Measurements from ENCODE around the gene DOK5.

DOK5 gene

DNA sequence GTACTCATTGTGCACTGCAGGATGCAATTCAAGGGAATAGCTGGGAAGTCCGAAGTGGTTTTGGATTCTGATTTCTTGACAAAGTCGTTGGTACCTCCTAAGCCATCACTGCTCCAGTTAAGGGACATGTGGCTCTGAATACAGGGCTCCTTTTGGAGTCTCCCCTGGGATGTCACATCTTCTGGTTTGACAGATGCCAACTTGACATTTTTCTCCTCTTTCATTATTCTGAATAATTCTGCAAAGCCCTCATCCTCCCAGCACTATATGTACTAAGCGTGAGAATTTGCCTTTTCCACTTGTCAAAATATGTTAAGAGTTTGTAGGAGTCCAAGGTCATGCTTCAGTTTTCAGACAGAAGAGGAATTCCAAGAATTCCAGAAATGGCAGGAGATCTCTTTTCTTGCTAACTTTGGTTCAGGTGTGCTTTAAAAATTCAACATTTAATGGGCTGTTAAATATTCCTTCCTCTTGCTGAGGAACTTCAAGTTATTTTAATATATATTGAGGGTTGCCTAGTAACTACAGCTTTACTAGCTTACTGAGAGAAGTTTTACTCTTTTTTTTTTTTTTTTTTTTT, 38.7 kb downstream of the DOK5 start:
- POLR2A ChIA-PET (ENCODE audit: low non-redundant PET): no interaction called here
- no peak overlapping the region for H3K27ac ChIP-seq
- TF ChIP-seq, protein P1, sequence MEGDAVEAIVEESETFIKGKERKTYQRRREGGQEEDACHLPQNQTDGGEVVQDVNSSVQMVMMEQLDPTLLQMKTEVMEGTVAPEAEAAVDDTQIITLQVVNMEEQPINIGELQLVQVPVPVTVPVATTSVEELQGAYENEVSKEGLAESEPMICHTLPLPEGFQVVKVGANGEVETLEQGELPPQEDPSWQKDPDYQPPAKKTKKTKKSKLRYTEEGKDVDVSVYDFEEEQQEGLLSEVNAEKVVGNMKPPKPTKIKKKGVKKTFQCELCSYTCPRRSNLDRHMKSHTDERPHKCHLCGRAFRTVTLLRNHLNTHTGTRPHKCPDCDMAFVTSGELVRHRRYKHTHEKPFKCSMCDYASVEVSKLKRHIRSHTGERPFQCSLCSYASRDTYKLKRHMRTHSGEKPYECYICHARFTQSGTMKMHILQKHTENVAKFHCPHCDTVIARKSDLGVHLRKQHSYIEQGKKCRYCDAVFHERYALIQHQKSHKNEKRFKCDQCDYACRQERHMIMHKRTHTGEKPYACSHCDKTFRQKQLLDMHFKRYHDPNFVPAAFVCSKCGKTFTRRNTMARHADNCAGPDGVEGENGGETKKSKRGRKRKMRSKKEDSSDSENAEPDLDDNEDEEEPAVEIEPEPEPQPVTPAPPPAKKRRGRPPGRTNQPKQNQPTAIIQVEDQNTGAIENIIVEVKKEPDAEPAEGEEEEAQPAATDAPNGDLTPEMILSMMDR (conservative IDR thresholded peaks at IDR 0.05; ENCODE audit: low read depth): no peak

DNA sequence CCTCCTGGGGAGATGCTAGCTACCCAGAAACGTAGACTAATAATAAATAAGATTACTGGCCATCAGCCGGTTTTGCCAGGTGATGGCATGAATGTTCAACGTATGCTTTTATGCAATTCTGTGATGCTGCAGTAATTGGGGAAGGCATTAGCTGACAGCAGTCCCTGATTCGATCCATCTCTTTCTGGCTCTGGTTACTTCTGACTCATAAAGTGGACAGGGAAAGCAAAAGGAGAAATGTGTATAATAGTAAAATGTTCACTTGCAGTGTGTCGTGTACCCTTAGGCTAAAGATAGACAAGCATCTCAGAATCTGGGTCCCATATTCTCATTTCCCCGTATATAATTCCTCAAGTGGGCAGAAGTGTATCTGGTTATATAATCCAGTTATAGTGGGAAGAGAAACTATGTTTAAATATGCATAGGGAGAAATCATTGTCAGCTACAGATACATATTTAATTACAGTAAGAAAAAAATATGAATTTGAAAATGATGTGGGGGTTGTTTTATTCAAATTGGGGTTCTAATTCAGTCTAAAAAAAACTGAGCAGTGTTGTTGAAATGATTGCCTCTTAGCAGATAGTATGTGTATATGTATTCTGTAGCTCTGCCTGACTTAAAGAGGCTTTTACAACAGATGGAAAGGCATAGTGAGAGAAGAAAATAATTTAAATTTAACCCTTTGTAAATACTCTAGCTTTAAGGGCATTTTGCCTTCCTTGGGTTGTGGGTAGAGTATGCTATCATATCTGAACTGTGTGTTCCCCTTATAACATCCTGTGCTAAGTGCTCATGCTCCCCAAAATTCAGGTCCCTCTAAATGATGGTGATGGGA, 40.6 kb downstream of the DOK5 start:
- ChIA-PET POLR2A (ENCODE audit: low non-redundant PET) (no interaction called here), CTCF (no interaction called here)
- no peak for DNase-seq (ENCODE audit: low spot score)
- TF ChIP-seq, protein P1 (conservative IDR thresholded peaks at IDR 0.05; ENCODE audit: low read depth): no peak
- no peak overlapping the region for H3K27ac ChIP-seq

More for the DNA sequence above, 38.7 kb downstream of the DOK5 start:
- CTCF ChIA-PET: interaction anchor here (0.5 to 1.0 kb wide), 6 partner anchors 8 to 1817 kb away, joined by 3 to 8 read pairs (median 4); no protein-coding TSS in a partner anchor
- no peak for DNase-seq (ENCODE audit: low spot score)

DNA sequence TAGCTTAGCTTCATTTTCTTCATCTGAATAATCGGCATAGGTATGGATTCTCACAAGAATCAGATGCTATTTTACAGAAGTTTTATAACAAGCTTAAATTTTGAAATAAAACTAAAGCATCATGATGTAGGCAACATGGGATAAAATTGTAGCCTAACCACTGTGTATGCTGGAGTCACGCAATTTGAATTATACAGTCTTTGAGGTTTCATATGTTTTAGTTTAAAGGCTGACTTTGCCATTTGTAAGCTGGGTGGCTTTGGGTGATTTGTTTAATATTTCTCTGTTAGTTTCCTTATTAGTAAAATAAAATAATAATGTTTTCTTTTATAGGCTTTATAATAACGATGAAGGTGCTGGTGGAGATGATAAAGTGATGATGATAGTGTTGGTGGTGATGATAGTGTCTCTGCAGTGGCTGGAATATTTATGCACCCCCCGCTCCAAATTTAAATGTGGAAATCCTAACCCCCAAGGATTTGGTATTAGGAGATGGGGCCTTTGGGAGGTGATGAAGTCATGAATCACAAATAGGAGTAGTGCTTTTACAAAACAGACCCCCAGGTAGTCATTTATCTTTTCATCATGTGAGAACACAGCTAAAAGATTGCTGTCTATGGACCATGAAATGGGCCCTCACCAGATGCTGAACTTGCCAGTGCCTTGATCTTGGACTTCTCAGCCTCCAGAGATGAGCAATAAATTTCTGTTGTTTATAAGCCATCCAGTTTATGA, 42.0 kb downstream of the DOK5 start:
- POLR2A ChIA-PET (ENCODE audit: low non-redundant PET): no interaction called here
- DNase-seq (ENCODE audit: low spot score): no peak
- CTCF ChIA-PET: interaction anchor here (0.7 kb wide), 1 partner anchor 163 kb away, joined by 3 read pairs; no protein-coding TSS in a partner anchor
- no peak overlapping the region for H3K27ac ChIP-seq
- TF ChIP-seq, protein P1 (conservative IDR thresholded peaks at IDR 0.05; ENCODE audit: low read depth): no peak

GRCh38 chr20:54524849-54525248, 49.5 kb downstream of the DOK5 start:
- CTCF ChIA-PET: no interaction called here
- DNase-seq (ENCODE audit: low spot score): no peak
- TF ChIP-seq, protein P1 (conservative IDR thresholded peaks at IDR 0.05; ENCODE audit: low read depth): no peak
- POLR2A ChIA-PET (ENCODE audit: low non-redundant PET): no interaction called here
- no peak overlapping the region for H3K27ac ChIP-seq

GRCh38 chr20:54525916-54526590, 50.7 kb downstream of the DOK5 start:
- ChIA-PET POLR2A (ENCODE audit: low non-redundant PET) (no interaction called here), CTCF (no interaction called here)
- no peak for DNase-seq (ENCODE audit: low spot score)
- TF ChIP-seq, protein P1 (conservative IDR thresholded peaks at IDR 0.05; ENCODE audit: low read depth): no peak
- H3K27ac ChIP-seq: no peak overlapping the region

DNA sequence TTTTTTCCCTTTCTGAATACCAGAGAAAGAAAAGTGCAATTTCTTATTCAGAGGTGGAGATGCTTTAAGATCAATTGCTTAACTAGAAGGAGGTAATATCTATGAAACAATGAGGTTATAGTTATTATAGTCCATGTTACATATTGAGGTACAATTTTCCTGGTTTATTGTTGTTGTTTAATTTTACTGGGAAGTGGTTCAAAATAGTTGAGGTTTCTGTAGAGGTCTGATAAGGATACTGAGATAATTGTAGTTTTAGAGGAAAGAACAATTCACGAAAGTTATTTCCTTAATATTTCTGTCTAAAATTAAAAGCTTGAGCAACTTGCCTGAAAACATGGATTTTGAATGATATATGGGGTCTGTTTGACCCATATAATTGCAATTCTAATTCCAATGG, 51.4 kb downstream of the DOK5 start:
- POLR2A ChIA-PET (ENCODE audit: low non-redundant PET): no interaction called here
- CTCF ChIA-PET: interaction anchor here (0.6 kb wide), 1 partner anchor 569 kb away, joined by 5 read pairs; no protein-coding TSS in a partner anchor
- H3K27ac ChIP-seq: no peak overlapping the region
- TF ChIP-seq, protein P1 (conservative IDR thresholded peaks at IDR 0.05; ENCODE audit: low read depth): no peak
- DNase-seq (ENCODE audit: low spot score): no peak
